Motor neuron (in vitro differentiated cells): ENCODE data around the gene MYO15B. TPM values are rescaled to one million over a fixed set of nuclear protein-coding genes. Genes with fewer than 3 reads are reported as not detected.

Experiments used
- ATAC-seq, 8 experiments: fragments of 200-7000 bp; cut with Tn5 transposase; replicated peaks in 6 of 8; 2 replicates each; pipeline ENCODE4 v1.8.0; 2021; ENCODE audit warnings: mild to moderate bottlenecking in 8 of 8, moderate library complexity in 8 of 8
- H3K27ac ChIP-seq, 2 donors: fragments of 250-450 bp; sonication (Bioruptor Pico); 2 replicates each; pipeline ENCODE4 v1.9.0; 2021; ENCODE audit warnings: antibody characterized with exemption in 2 of 2, mild to moderate bottlenecking in 2 of 2, moderate library complexity in 1 of 2
- H3K4me1 ChIP-seq, 2 donors: fragments of 250-450 bp; sonication (Bioruptor Pico); replicated peaks in 1 of 2; 2 replicates each; pipeline ENCODE4 v1.6.1; 2021; ENCODE audit warnings: antibody characterized with exemption in 2 of 2, mild to moderate bottlenecking in 2 of 2, moderate library complexity in 1 of 2
- H3K4me3 ChIP-seq, 5 donors: fragments of 250-450 bp; sonication (Bioruptor Pico); 2 replicates each; pipeline ENCODE4 v1.9.0; 2021; ENCODE audit warnings: antibody characterized with exemption in 5 of 5, mild to moderate bottlenecking in 5 of 5, moderate library complexity in 4 of 5
- WGBS, 10 experiments: fragments of 450-650 bp; shearing (Covaris generic); methylation state at CpG; one replicate each; pipeline ENCODE4 v1.0.0; 2022; 5-methylcytosine and 5-hydroxymethylcytosine counted together
- in situ Hi-C, 9 experiments: fragments of 400-800 bp; cut with MboI; loops; one replicate each; pipeline ENCODE4 v1.15.0; 2021; ENCODE audit warnings: low sequenced_read_pairs in 9 of 9, low pct_unique_long_range_greater_than_20kb in 2 of 9; ENCODE audit not compliant: unreplicated experiment in 9 of 9
- total RNA-seq, 8 experiments: library from RNA; unstranded; fragments of 300-600 nt; gene quantifications; 2 replicates each; pipeline versions ENCODE4 v1.2.3 to v1.2.4, GENCODE V29; 2022

MYO15B gene
- total RNA-seq, 8 experiments from 2014 or later, result 2.9 to 31.5 (median 4.5) TPM

DNA sequence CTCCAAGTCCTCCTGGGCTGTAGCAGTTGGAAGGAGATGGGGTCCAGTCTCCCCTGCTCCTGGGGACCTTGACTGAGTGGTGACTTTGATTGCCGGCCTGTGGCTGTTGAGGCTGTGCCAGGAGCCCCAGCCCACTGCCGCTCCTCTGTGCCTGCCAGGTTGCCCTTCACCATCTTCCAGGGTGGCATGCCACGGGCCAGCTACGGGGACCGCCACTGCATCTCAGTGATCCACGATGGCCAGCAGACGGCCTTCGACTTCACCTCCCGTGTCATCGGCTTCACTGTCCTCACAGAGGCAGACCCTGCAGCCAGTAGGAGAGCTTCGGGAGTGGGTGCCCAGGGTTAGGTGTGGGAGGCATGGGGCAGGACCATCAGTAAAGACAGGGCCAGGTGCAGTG, 23.4 kb upstream of the MYO15B start:
- in situ Hi-C loops, result no loop called here
- 73 to 100% (median 97%) methylated on average over 1 to 6 of the region's 11 CpGs; no CpG with 5 or more reads in 6 of the 10 experiments for WGBS, 10 experiments

DNA sequence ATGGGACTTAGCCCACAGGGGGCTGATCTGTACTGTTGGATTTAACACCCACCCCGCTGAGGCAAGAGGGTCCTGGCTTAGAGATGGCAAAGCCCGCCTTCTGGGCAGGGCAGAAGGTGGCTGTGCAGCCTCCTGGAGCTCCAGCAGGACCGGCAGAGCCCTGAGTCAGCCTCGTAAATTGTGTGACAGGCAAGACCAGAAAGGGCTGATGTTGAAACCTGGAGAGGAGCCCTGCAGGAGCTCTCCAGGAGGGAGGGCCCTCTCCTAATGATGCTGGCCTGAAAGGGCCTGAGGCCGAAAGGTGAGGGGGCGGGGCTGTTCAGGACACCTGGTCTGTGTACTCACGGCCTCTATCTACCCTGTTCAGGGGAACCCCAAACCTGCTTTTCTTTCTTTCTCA, 22.5 kb upstream of the MYO15B start:
- peak; percentile 13 to 65 (median 54) for ATAC-seq
- Histone ChIP-seq H3K4me1 (peaks cover 0 to 7% of the 10 kb centered on the region in 2 donors), H3K27ac (no peak overlapping the region), H3K4me3 (no peak overlapping the region)
- in situ Hi-C loops, result no loop called here
- 31 to 90% methylated on average over 2 to 3 of the region's 7 CpGs; no CpG with 5 or more reads in 8 of the 10 experiments for WGBS, 10 experiments

More for the DNA sequence above, 23.4 kb upstream of the MYO15B start:
- Histone ChIP-seq H3K27ac (no peak overlapping the region), H3K4me3 (no peak overlapping the region), H3K4me1 (peaks cover 0 to 7% of the 10 kb centered on the region in 2 donors)
- no peak for ATAC-seq

DNA sequence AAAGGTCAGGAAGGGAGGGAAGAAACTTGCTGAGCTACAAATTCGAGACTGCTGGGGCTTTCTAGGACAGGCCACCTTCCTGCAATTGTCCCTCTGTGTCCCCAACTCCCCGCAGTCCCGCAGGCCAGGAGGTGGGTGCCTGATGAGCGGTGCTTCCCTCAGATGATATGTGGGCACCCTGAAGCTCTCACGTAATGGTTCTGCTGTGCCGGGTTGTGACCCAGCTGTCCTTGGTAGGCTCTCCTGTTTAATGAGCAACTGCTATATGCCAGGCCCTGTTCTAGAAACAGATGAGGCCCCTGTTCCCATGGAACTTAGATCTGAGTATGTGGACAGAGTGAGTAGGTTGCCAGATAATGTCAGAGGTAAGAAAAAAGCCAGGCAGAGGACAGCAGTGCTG, 22.0 kb upstream of the MYO15B start:
- H3K4me3 ChIP-seq, result no peak overlapping the region
- peaks cover 4 to 11% of the 10 kb centered on the region in 2 donors for H3K4me1 ChIP-seq
- in situ Hi-C loops, result no loop called here
- H3K27ac ChIP-seq, result no peak overlapping the region
- ATAC-seq, result no peak
- 90% methylated on average over 4 of the region's 6 CpGs; no CpG with 5 or more reads in 9 of the 10 experiments for WGBS, 10 experiments

DNA sequence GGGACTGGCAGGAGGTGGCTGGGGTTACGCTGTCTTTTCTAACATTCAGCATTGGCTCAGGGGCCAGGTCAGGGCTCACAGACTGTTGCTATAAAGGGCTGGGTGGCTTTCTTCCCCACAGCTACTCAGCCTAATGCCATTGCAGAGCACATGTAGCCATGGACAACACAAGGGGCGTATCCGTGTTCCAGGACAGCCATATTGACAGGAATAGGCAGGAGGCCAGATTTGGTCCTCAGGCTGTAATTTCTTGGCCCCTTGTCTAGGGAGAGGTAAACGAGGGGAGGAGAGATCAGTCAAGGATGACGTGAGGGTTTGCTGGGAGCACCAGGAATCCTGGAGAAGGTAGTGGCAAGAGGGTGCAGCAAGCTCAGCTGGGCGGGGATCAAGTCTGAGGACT, 21.2 kb upstream of the MYO15B start:
- Histone ChIP-seq H3K27ac (no peak overlapping the region), H3K4me3 (no peak overlapping the region), H3K4me1 (peaks cover 11 to 19% of the 10 kb centered on the region in 2 donors)
- in situ Hi-C loops, result no loop called here
- 40 to 90% (median 80%) methylated on average over 1 to 5 of the region's 6 CpGs; no CpG with 5 or more reads in 5 of the 10 experiments for WGBS, 10 experiments
- ATAC-seq, result peak in 5 of 8 experiments; percentile 10 to 73 (median 29)

DNA sequence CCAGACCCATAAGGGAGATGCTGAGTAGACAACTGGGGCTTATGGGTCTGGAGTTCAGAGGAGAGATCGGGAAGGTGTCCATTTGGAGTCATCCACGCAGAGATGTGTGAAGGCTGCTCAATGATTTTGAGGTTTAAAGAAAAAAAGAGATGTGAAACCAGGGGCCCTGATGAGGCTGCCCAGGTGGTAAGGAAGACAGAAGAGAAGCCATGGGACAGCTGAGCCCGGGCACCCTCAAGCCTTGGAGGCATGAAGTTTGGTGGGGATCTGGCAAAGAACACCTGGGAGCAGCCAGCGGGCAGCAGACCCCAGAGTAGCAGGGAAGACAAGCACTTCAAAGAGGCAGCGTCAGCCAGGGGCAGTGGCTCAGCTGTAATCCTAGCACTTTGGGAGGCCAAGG, 20.8 kb upstream of the MYO15B start:
- H3K27ac ChIP-seq, result no peak overlapping the region
- H3K4me1 ChIP-seq, result peaks cover 12 to 20% of the 10 kb centered on the region in 2 donors
- H3K4me3 ChIP-seq, result no peak overlapping the region
- no peak for ATAC-seq
- 20 to 100% (median 82%) methylated on average over 1 to 5 of the region's 5 CpGs; no CpG with 5 or more reads in 4 of the 10 experiments for WGBS, 10 experiments
- in situ Hi-C loops, result no loop called here

DNA sequence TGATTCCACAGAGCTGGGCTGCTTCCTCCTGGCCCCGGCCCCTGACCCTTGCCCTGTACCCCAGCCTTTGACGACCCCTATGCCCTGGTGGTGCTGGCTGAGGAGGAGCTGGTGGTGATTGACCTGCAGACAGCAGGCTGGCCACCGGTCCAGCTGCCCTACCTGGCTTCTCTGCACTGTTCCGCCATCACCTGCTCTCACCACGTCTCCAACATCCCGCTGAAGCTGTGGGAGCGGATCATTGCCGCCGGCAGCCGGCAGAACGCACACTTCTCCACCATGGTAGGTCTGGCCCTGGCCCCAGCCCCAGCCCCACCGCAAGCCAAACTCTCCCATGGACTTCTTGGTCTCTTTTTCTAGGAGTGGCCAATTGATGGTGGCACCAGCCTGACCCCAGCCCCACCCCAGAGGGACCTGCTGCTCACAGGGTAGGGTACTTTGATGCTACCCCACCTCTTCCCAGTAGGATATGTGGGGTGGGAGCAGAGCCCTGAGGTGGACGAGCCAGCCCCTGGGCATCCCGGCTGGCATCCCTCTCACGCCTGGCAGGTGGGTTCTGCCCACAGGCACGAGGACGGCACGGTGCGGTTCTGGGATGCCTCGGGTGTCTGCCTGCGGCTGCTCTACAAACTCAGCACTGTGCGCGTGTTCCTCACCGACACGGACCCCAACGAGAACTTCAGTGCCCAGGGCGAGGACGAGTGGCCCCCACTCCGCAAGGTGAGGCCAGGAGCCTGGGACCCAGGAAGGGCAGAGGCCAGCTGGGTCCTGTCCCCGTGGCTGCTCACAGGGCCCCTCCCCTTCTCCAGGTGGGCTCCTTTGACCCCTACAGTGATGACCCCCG, 19.0 kb upstream of the MYO15B start:
- Histone ChIP-seq H3K27ac (no peak overlapping the region), H3K4me1 (peaks cover 12 to 20% of the 10 kb centered on the region in 2 donors), H3K4me3 (no peak overlapping the region)
- ATAC-seq, result no peak
- in situ Hi-C loops, result no loop called here
- WGBS, 10 experiments, result 40 to 100% (median 83%) methylated on average over 1 to 2 of the region's 31 CpGs; no CpG with 5 or more reads in 7 of the 10 experiments

DNA sequence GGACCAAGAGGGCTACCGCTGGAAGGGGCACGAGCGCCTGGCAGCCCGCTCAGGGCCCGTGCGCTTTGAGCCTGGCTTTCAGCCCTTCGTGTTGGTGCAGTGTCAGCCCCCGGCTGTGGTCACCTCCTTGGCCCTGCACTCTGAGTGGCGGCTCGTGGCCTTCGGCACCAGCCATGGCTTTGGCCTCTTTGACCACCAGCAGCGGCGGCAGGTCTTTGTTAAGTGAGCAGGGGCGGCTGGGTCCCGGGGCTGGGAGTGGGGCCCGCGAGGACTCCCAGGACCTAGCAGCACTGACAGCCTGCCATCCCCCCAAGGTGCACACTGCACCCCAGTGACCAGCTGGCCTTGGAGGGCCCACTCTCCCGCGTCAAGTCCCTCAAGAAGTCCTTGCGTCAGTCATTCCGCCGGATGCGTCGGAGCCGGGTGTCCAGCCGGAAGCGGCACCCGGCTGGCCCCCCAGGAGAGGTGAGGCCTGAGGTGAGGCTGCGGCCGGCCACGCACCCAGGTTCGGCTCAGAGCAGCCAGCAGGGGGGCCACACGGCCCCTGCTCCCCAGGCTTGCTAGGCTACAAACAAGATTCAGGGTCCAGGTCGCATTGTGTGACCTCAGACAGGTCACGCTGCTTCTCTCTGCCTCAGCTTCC, 17.4 kb upstream of the MYO15B start:
- ATAC-seq, result no peak
- Histone ChIP-seq H3K4me3 (no peak overlapping the region), H3K4me1 (peaks cover 12 to 20% of the 10 kb centered on the region in 2 donors), H3K27ac (peak overlapping the region; percentile 38 to 60)
- 50 to 100% (median 97%) methylated on average over 2 to 10 of the region's 35 CpGs; no CpG with 5 or more reads in 5 of the 10 experiments for WGBS, 10 experiments
- in situ Hi-C loops, result no loop called here

DNA sequence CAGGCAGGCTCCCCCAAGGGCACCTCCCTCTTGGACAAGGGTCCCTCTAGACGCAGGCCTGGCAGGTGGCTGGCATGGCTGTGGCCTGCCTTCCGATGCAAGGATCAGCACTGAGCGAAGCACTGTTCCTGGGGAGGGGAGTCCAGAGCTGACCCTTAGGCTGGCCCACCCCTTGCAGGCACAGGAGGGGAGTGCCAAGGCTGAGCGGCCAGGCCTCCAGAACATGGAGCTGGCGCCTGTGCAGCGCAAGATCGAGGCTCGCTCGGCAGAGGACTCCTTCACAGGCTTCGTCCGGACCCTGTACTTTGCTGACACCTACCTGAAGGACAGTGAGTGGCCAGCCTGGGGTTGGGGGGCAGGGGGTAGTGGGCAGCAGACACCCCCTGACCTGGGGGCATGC, 16.8 kb upstream of the MYO15B start:
- peak in 5 of 8 experiments; percentile 17 to 48 (median 35) for ATAC-seq
- in situ Hi-C loops, result no loop called here
- Histone ChIP-seq H3K4me3 (no peak overlapping the region), H3K27ac (peak overlapping the region; percentile 38 to 60), H3K4me1 (peaks cover 12 to 20% of the 10 kb centered on the region in 2 donors)
- 73 to 100% (median 100%) methylated on average over 1 to 2 of the region's 11 CpGs; no CpG with 5 or more reads in 7 of the 10 experiments for WGBS, 10 experiments

DNA sequence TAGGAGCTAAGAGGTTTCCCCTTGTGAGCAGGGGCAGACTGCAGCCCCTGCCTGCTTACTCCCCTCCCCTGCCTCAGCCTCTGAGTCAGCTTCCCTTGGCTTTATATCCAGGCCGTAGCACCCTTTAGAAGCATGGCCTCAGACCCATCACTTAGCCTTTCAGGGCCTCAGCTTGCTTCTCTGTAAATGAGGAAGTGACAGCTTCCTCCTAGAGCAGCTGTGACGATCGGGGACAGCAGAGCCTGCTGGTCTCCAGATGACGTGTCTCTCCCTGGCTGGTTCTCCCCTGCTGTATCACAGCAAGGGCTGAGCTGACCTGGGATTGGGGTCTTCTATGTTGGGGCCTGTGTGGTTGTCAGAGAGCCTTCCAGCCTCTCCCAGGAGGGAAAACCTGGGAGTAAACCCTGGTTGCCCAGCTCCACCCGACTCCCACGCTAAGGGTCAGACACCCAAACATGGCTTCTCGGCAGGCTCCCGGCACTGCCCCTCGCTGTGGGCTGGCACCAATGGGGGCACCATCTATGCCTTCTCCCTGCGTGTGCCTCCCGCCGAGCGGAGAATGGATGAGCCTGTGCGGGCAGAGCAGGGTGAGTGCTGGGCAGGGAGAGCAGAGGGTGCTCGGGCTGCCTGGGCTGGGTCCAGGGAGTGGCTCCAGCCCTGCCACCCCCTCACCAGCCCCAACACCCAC, 16.3 kb upstream of the MYO15B start:
- H3K4me1 ChIP-seq, result peaks cover 12 to 16% of the 10 kb centered on the region in 2 donors
- in situ Hi-C loops, result no loop called here
- peak in 5 of 8 experiments; percentile 85 to 91 (median 86) for ATAC-seq
- WGBS, 10 experiments, result 30 to 100% (median 41%) methylated on average over 1 to 3 of the region's 15 CpGs; no CpG with 5 or more reads in 5 of the 10 experiments
- H3K27ac ChIP-seq, result peak overlapping the region; percentile 38 to 60
- no peak overlapping the region for H3K4me3 ChIP-seq

DNA sequence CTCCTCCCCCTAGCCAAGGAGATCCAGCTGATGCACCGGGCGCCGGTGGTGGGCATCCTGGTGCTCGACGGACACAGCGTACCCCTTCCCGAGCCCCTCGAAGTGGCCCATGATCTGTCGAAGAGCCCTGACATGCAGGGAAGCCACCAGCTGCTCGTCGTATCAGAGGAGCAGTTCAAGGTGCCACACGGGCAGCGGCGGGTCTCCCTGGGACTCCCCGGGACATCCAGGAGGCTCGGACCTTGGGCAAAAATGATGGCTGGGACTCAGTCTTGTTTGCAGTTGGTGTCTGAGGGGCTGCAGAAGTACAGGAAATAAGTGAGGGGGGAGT, 15.8 kb upstream of the MYO15B start:
- ATAC-seq, result no peak
- H3K4me1 ChIP-seq, result peaks cover 12 to 13% of the 10 kb centered on the region in 2 donors
- H3K4me3 ChIP-seq, result no peak overlapping the region
- 58 to 70% methylated on average over 2 of the region's 16 CpGs; no CpG with 5 or more reads in 8 of the 10 experiments for WGBS, 10 experiments
- H3K27ac ChIP-seq, result no peak overlapping the region
- in situ Hi-C loops, result no loop called here

DNA sequence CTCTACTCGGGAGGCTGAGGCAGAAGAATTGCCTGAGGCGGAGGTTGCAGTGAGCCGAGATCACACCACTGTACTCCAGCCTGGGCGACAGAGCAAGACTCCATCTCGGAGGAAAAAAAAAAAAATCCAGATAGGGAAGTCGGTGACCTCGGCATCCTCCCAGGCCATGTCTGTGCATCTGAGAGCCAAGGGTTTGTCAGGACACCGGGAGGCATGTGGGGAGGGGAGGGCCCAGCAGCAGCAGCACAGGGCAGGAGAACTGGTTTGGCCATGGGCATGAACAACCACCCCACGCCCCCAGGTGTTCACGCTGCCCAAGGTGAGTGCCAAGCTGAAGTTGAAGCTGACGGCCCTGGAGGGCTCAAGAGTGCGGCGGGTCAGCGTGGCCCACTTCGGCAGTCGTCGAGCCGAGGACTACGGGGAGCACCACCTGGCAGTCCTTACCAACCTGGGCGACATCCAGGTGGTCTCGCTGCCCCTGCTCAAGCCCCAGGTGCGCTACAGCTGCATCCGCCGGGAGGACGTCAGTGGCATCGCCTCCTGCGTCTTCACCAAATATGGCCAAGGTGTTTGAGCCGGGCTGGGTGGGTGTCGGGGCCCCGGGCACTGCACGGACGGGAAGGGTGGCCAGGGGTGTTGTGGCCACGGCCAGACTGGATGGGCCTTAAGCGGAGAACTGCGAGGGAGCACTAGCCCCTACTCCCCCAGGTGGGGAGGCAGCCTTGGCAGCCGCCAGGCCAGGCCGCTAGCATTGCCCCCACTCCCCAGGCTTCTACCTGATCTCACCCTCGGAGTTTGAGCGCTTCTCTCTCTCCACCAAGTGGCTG, 14.7 kb upstream of the MYO15B start:
- in situ Hi-C loops, result no loop called here
- ATAC-seq, result no peak
- 82 to 87% (median 86%) methylated on average over 2 to 7 of the region's 39 CpGs; no CpG with 5 or more reads in 7 of the 10 experiments for WGBS, 10 experiments
- peaks cover 12 to 13% of the 10 kb centered on the region in 2 donors for H3K4me1 ChIP-seq
- H3K27ac ChIP-seq, result no peak overlapping the region
- H3K4me3 ChIP-seq, result no peak overlapping the region

DNA sequence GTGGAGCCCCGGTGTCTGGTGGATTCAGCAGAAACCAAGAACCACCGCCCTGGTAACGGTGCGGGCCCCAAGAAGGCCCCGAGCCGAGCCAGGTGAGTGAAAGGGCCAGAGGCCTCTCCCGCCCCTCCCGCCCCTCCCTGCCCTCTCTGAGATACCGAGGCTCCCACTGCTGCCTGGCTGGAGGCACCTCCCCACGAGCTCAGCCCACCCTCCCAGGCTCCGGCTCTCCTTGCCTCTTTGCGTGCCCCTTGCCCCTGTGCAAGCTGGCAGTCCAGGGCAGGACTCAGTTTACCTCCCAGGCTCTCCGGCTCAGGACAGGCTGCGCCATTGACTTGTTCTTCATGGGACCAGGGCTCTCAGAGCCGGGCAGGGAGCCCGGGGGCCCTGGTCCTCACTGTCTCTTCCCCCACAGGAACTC, 14.1 kb upstream of the MYO15B start:
- ATAC-seq, result no peak
- in situ Hi-C loops, result no loop called here
- no CpG with 5 or more reads among the region's 16 CpGs for WGBS, 10 experiments
- Histone ChIP-seq H3K27ac (no peak overlapping the region), H3K4me3 (no peak overlapping the region), H3K4me1 (peaks cover 12 to 13% of the 10 kb centered on the region in 2 donors)
